Liver (tissue), 3 donors: ENCODE results near the gene CYB5D1.

ENCODE experiments used
- CTCF ChIP-seq: fragments of 150-350 bp; IDR thresholded peaks from 2 replicates; pipeline ENCODE4 v1.5.1; 2017; ENCODE audit warnings: improper control_type of control experiment, low read depth, low read length; ENCODE audit not compliant: missing input control
- EGR1 ChIP-seq, 2 donors: IDR thresholded peaks; 2 replicates each; pipeline ENCODE4 v1.6.1; 2016 to 2018; ENCODE audit warnings: antibody characterized with exemption in 2 of 2, low read depth in 2 of 2
- GABPA ChIP-seq, 2 donors: IDR thresholded peaks in 1 of 2; conservative IDR thresholded peaks in 1 of 2; 2 replicates each; pipeline ENCODE4 v1.6.1; 2016; ENCODE audit warnings: antibody characterized with exemption in 2 of 2, mild to moderate bottlenecking in 1 of 2, moderate library complexity in 1 of 2
- JUND ChIP-seq, 2 donors: IDR thresholded peaks; 2 replicates each; pipeline ENCODE4 v1.6.1; 2016; ENCODE audit warnings: antibody characterized with exemption in 2 of 2
- REST ChIP-seq: IDR thresholded peaks from 2 replicates; pipeline ENCODE4 v1.6.1; 2016; ENCODE audit warnings: antibody characterized with exemption, mild to moderate bottlenecking
- SP1 ChIP-seq: IDR thresholded peaks from 2 replicates; pipeline ENCODE4 v1.6.1; 2018; ENCODE audit warnings: antibody characterized with exemption, mild to moderate bottlenecking
- TAF1 ChIP-seq: conservative IDR thresholded peaks from 2 replicates; pipeline ENCODE4 v1.6.1; 2016; ENCODE audit warnings: antibody characterized with exemption, mild to moderate bottlenecking
- YY1 ChIP-seq: IDR thresholded peaks from 2 replicates; pipeline ENCODE4 v1.6.1; 2016; ENCODE audit warnings: antibody characterized with exemption, mild to moderate bottlenecking
- donor health status: healthy.
- donor health status: healthy.

- TF ChIP-seq EGR1 (IDR thresholded peaks at IDR 0.05; ENCODE audit: low read depth in 2 of 2) (peak; percentile 85 to 98), CTCF (no peak), YY1 (peak; percentile 83), SP1 (peak; percentile 98), REST (peak; percentile 89), TAF1 (peak; percentile 29), GABPA (IDR thresholded peaks at IDR 0.05 in 1 of 2, conservative IDR thresholded peaks at IDR 0.05 in 1 of 2) (peak; percentile 26 to 80), JUND (IDR thresholded peaks at IDR 0.05) (peak; percentile 98 to 99)
Observed at GRCh38 chr17:7836596-7837407, 21.0 kb upstream of the CYB5D1 start.
